Ovary (tissue), 9 donors: ENCODE data around the gene HP1BP3. TPM values are rescaled to one million over a fixed set of nuclear protein-coding genes. Genes with fewer than 3 reads are reported as not detected.

Source experiments
- DNase-seq, 5 donors: peaks; one replicate each; pipeline ENCODE4 v3.0.0-alpha.2; 2019 to 2020
- H3K27ac ChIP-seq, 2 donors: fragments of 200-600 bp; one replicate each; pipeline versions ENCODE4 v1.5.1 to v1.8.0; 2019 to 2022
- H3K27me3 ChIP-seq: fragments of 200-600 bp; one replicate; pipeline ENCODE4 v1.8.0; 2022
- H3K36me3 ChIP-seq: fragments of 200-600 bp; sonication (generic); one replicate; pipeline ENCODE4 v1.5.1; 2019
- H3K4me1 ChIP-seq: one replicate; pipeline ENCODE4 v1.8.1; 2013; ENCODE audit warnings: mild to moderate bottlenecking, moderate library complexity; ENCODE audit not compliant: insufficient read depth
- H3K4me3 ChIP-seq: fragments of 200-600 bp; sonication (generic); one replicate; pipeline ENCODE4 v1.5.1; 2017
- H3K9me3 ChIP-seq, 2 donors: fragments of 200-600 bp in 1 of 2; sonication (generic) in 1 of 2; one replicate each; pipeline versions ENCODE4 v1.5.1 to v1.8.1; 2013 to 2019; ENCODE audit warnings: mild to moderate bottlenecking in 1 of 2, moderate library complexity in 1 of 2
- CTCF ChIP-seq, 3 donors: fragments of 450-650 bp in 2 of 3; fragments of 200-600 bp in 1 of 3; IDR thresholded peaks; one replicate each; pipeline versions ENCODE4 v1.5.1 to v1.8.0; 2016 to 2022; ENCODE audit warnings: antibody characterized with exemption in 3 of 3, mild to moderate bottlenecking in 1 of 3
- EP300 ChIP-seq: sonication (generic); formaldehyde crosslinking; IDR thresholded peaks from one replicate; pipeline ENCODE4 v1.6.1; 2017; ENCODE audit warnings: antibody characterized with exemption
- POLR2A ChIP-seq: fragments of 450-650 bp; IDR thresholded peaks from one replicate; pipeline ENCODE4 v1.6.1; 2017; ENCODE audit warnings: antibody characterized with exemption, mild to moderate bottlenecking, moderate library complexity
- WGBS, 3 donors: extraction: QIAGEN DNeasy Blood & Tissue Kit in 1 of 3; methylation state at CpG; one replicate each; pipeline versions ENCODE4 v1.1.5 to v1.1.7; 2013 to 2017; 5-methylcytosine and 5-hydroxymethylcytosine counted together
- intact Hi-C, 4 donors: fragments of 100-400 bp; cut with DNase I; formaldehyde crosslinking; loops; one replicate each; pipeline versions ENCODE4 v1.11.0 to v1.15.1; 2022 to 2023
- polyA plus RNA-seq, 2 donors: library from polyadenylated mRNA; stranded (reverse); fragments of 200-250 nt in 1 of 2; fragments of 350-450 nt in 1 of 2; fragmentation: Illumina TruSeq in 1 of 2; extraction: RNeasy Lipid Tissue Mini Kit (QIAGEN cat#74804) in 1 of 2; gene quantifications; one replicate each; pipeline ENCODE4 v1.2.3, GENCODE V29; 2013 to 2014
- total RNA-seq, 7 donors: library from RNA; depleted of rRNA in 2 of 7; stranded (reverse); fragments of >200 nt in 2 of 7; fragmentation: NEBNext Ultra II Directional in 3 of 7; extraction: Animal tissue kit (Norgen Biotek cat#: 25700) in 3 of 7; gene quantifications; one replicate each; pipeline versions ENCODE4 v1.1.0 to v1.2.4, GENCODE V29; 2016 to 2023
- donor health status: DM: no; HTN: no; CAD: no; lungs with moderate emphysema.
- donor health status: DM: no; HTN: no; CAD: no.
- donor health status: Bipolar disorder and iron deficiency.
- donor health status: DM: yes; HTN: yes; CAD: no.
- donor health status: DM: no; HTN: no; CAD: no.
- donor health status: DM: yes; HTN: yes; CAD: no.

The HP1BP3 gene
- total and polyA plus RNA-seq, 9 donors, result 162 to 302 (median 211) TPM

- Histone ChIP-seq H3K36me3 (no peaks in the 10 kb centered on the region), H3K9me3 (no peaks in the 10 kb centered on the region), H3K27ac (no peak overlapping the region), H3K27me3 (no peaks in the 10 kb centered on the region), H3K4me3 (no peak overlapping the region), H3K4me1 (peaks cover 5% of the 10 kb centered on the region)
- WGBS, 3 donors, result 56 to 60% (median 57%) methylated on average over 13 of the region's 13 CpGs
- peak in 2 of 5 donors; percentile 15 to 36 for DNase-seq
- TF ChIP-seq EP300 (no peak), POLR2A (no peak), CTCF (IDR thresholded peaks at IDR 0.05) (no peak)
- intact Hi-C loops, result no loop called here
These were observed 59.3 kb downstream of the HP1BP3 start for GRCh38 chr1:20727746-20728316.

GRCh38 chr1:20726932-20727745, 60.0 kb downstream of the HP1BP3 start:
- no peaks in the 10 kb centered on the region for H3K4me1 ChIP-seq
- no peaks in the 10 kb centered on the region for H3K36me3 ChIP-seq
- no peak overlapping the region for H3K27ac ChIP-seq
- no peaks in the 10 kb centered on the region for H3K9me3 ChIP-seq
- peak in 4 of 5 donors; percentile 5 to 25 (median 14) for DNase-seq
- intact Hi-C loops, result no loop called here
- 89 to 92% (median 91%) methylated on average over 17 of the region's 17 CpGs for WGBS, 3 donors
- TF ChIP-seq POLR2A (no peak), EP300 (no peak), CTCF (IDR thresholded peaks at IDR 0.05) (no peak)
- H3K4me3 ChIP-seq, result no peak overlapping the region
- no peaks in the 10 kb centered on the region for H3K27me3 ChIP-seq

- Histone ChIP-seq H3K27me3 (no peaks in the 10 kb centered on the region), H3K4me1 (no peaks in the 10 kb centered on the region), H3K9me3 (no peaks in the 10 kb centered on the region), H3K4me3 (no peak overlapping the region), H3K36me3 (no peaks in the 10 kb centered on the region), H3K27ac (no peak overlapping the region)
- 88 to 93% (median 88%) methylated on average over 24 to 25 of the region's 25 CpGs for WGBS, 3 donors
- DNase-seq, result peak; percentile 6 to 26 (median 17)
- intact Hi-C loops, result no loop called here
- TF ChIP-seq EP300 (no peak), CTCF (IDR thresholded peaks at IDR 0.05) (no peak), POLR2A (no peak)
These were observed 60.8 kb downstream of the HP1BP3 start for GRCh38 chr1:20726118-20726911.
